GM18519 (cell line): ENCODE results near the gene DICER1.

Experiments
- ATAC-seq: cut with Tn5 transposase; IDR thresholded peaks from one replicate; pipeline ENCODE4 v1.9.1; 2021; ENCODE audit warnings: mild to moderate bottlenecking, moderate library complexity; ENCODE audit not compliant: unreplicated experiment, low FRiP score

DICER1 gene

DNA sequence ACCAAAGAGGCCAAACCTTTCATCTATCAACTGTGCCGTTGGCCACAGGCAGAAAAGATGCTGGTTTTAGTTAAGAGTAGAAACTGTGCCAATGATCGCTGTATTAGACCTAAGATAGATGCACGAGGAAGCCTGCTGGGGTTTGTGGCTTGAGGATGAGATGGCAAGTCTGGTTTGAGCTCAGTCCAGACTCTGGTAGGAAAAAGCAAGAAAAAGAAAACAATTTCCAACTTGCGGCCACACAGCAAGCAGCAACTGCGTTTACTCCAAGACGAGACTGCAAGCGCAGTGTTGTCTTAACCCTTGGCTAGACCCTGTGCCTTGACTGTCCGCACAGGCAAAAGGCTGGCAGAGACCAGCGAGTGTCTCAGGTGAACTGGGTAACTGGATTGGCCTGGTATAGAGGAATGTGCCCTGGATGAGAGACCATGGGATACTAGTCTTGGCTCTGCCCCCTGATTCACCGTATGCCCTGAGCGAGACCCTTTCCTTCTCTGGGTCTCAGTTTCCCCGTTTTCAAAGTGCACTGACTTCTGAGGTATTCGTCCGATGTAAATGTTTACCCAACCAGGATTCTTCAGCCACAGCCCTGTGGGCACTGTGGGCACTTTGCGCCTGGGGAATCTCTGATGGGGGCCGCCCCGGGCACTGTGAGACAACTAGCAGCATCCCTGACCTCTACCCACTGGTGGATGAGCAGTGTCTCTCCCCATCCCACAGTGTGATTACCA, 113.4 kb downstream of the DICER1 start:
- no peak for ATAC-seq

DNA sequence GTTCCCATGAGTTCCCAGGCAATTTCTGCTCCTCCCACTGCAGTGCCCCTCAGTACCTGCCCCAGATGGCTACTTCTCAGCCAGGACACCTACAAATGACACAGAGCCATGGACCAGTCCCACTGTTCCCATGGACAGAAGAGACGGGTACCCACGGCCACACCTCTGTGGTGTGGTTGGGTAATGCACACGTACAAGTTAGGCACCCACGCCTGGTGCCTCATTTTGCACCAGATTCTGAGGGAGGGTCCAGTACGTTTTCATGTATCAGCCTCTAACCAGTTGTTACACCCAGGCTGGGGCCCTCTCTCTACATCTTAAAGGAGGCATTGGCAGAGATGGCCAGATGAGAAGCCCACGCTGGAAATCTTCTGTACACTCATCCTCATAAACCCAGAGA, 114.0 kb downstream of the DICER1 start:
- no peak for ATAC-seq

DNA sequence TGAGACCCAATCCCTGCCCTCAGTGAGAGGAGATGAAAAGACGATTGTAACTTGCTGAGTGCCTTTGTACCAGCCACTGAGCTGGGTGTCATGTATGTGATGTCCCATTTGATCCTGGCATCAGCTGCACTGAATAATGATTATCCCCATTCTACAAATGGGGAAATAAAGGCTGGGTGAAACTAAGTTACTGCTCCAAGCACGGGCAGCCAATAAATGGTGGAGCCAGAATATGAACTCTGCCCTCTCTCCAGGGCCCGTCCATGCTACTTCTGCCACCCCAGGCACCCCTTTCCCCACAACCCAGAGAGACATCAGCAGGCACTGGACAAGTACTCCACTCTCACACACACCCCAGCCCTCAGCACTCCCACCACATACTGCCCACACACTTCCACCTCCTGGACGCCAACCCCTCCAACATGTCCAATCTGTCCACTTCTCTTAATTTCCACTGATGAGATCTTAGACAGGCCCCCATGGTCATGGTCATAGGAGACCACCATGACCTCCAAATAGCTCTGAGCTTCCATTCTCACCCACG, 115.8 kb downstream of the DICER1 start:
- no peak for ATAC-seq

DNA sequence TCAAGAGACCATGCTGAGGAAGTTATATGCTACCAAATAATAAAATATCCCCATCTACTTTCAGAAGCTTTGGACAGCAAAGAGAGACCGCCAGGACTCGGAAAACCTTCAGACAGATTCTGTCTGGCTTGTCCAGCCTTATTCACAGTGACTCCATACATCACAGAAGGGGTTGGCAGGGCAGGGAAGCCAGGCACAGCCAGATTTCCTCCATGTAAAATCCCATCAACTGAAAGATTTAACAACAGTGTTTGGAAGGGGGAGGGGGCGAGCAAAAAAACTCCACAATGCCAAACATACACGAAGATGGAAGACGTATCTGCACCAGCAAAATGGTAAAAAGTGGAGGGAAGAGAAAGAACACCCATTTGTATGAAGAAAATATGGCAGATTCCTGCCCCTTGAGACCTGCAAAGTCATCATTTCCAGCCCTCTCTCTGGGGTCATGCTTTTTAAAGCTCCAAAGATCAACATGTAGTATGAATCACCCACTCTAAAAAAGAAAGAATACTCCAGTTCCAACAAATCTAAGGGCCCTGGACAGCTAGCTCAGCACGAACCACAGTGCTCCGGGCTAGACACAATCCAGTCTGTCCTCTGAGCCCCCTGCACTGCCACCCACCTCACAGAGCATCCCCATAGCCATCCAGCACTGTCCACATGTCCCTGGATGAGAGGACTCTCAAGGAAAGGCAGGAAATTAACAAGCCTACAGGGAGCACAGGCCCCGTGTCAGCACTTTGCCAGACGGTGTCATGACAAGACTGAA, 116.4 kb downstream of the DICER1 start:
- no peak for ATAC-seq

DNA sequence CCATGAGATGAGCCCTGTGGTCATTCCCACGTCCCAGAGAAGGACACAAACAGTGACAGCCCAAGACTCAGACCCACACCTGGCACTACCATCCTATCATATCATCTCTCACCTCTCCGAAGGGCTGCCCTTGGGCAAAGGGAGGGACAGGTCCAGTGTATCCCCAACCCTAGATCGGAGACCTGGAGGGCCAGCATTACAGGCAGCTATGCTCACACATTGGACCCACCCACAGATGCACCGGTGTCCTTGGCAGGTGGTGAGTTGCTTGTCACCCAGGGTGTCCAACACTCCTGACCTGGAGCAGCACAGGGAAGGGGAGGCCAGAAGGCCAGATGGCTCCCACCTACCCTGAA, 117.4 kb downstream of the DICER1 start:
- no peak for ATAC-seq

DNA sequence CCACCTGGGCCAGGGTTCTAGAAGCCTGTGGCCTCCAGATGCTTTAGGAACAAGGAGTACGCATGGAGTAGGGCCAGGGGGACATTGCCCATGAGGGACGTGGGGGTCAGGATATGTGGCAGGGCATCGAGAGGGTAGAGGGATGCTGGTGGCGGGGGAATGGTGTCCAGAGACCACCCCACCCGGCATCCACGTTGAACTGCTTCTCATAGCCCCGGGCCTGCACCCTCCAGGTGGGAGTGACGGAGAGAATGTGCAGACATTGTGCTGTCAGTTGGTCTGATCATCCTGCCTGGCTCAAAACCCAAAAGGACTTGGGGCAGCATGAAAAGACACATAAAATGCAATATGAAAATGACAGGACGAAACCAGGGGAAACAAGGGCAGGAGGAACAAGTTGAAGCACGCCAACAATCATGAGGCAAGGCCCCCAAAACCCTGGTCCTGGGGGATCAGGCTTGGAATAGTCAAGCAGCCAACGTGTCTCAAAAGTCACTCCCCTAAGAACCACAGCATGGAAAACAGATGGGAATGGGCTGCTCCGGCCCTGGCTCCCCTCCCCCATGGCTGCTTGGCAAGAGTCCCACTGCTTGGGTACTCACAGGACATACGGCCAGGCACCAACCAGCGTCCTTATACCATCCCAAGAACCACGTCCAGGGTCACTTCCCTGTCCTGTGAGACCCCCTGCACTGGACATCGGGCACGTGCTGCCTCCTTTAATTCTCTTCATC, 117.9 kb downstream of the DICER1 start:
- no peak for ATAC-seq

DNA sequence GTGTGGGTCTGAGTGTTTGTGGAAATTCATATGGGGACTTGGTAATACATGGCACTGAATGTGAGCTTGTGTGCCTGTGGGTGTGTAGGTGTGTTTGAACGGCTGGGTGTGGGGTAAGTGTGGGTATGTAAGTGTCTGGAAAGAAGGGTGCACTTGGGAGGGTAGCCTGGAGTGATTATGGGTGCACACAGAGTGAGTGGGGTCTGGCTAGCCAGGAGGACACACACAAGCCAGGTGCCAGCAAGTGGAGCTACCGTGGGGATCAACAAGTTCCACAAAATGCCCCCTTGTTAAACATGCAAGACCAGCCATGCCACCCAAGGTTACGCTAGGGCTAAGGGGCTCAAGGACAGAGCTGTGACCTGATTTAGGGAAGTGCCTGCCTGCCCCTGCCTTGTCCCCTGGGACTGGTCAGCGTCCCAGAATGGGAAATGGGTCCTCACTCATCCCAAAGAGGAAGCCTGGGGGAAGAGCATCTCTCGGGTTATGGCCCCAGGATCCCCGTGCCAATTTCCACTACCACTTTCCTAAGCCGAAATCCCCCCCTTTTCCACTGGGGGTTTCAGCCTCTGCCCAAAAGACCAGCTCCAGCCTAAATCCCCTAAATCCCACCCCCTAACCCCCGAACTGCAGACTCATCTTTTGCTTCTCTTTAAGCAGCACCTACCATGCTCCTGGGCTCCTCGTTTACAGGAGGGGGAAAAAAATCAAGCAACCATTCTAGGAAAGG, 118.6 kb downstream of the DICER1 start:
- ATAC-seq, result no peak

DNA sequence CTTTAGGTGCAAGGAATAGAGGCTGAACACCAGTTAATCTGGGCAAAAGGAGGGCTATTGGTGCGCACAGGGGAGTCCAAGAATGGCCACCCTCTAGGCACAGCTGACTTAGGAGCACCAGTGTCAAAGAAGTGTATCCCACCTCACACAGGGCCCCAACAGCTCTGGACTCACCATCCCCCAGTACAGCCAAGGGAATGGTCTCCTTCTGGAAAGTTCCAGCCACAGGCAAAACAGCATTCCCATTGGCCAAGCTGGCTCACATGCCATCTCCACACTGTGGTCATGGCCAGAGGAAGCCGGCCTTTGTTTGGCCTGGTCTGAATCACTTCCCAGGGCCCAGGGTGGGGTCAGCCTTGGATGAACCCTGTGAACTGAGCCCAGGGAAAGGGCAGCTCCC, 120.1 kb downstream of the DICER1 start:
- no peak for ATAC-seq
